ENCODE measurements around the gene TACC2. TPM values are rescaled to one million over a fixed set of nuclear protein-coding genes. Genes with fewer than 3 reads are reported as not detected.

TACC2 gene
- total and polyA plus RNA-seq, 7 donors = 44.0 to 439 (median 313) TPM

DNA sequence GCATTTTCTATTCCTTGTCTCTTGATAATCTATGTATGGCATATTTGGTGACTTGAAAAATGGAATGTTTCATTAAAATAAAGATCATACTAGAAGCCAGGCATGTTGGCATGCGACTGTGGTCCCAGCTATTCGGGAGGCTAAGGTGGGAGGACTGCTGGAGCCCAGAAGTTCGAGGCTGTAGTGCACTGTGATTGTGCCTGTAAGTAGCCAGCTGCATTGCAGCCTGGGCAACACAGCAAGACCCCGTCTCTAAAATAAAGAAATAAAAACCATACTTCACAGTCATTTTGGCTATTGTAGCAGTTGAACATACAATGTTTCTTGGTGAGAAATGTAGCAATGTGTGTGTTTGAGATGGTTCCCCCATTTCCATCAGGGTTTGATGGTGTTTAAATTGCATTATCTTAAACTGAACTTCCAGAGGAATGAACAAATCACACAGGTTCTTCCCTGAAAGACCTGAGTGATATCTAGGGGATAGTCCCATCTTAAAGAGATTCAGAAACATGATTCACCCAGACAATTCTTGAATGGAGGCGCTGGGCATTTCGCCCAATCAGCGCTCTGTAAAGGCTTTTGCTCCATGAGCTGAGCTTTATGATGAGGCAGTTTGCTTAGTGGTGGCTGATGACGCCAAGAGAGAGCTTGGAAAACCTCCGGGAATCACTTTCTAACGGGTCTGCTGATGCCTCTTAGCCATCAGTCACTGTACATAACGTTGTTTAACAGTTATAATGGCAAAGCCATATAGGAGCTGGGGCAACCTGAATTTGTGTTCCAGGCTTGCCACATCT lies 262.7 kb downstream of the TACC2 start:
- intact Hi-C loops (cut with DNase I) = no loop called here
- ATAC-seq (no peak), DNase-seq (no peak)
- H3K4me1 ChIP-seq = no peaks in the 10 kb centered on the region
- H3K9me3 ChIP-seq = no peaks in the 10 kb centered on the region
- no peaks in the 10 kb centered on the region for H3K27me3 ChIP-seq (ENCODE audit: insufficient read depth in 3 of 3, low read length in 2 of 3)
- H3K4me3 ChIP-seq = no peak overlapping the region
- peaks cover 3 to 97% of the 10 kb centered on the region in 2 donors for H3K36me3 ChIP-seq (ENCODE audit: insufficient read depth in 1 of 2, low read depth in 1 of 2)
- no peak overlapping the region for H3K27ac ChIP-seq
- 89 to 92% (median 90%) methylated on average over 11 of the region's 11 CpGs for whole genome bisulfite sequencing, 3 donors
- TF ChIP-seq, protein P1, sequence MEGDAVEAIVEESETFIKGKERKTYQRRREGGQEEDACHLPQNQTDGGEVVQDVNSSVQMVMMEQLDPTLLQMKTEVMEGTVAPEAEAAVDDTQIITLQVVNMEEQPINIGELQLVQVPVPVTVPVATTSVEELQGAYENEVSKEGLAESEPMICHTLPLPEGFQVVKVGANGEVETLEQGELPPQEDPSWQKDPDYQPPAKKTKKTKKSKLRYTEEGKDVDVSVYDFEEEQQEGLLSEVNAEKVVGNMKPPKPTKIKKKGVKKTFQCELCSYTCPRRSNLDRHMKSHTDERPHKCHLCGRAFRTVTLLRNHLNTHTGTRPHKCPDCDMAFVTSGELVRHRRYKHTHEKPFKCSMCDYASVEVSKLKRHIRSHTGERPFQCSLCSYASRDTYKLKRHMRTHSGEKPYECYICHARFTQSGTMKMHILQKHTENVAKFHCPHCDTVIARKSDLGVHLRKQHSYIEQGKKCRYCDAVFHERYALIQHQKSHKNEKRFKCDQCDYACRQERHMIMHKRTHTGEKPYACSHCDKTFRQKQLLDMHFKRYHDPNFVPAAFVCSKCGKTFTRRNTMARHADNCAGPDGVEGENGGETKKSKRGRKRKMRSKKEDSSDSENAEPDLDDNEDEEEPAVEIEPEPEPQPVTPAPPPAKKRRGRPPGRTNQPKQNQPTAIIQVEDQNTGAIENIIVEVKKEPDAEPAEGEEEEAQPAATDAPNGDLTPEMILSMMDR (IDR thresholded peaks at IDR 0.05) = no peak

DNA sequence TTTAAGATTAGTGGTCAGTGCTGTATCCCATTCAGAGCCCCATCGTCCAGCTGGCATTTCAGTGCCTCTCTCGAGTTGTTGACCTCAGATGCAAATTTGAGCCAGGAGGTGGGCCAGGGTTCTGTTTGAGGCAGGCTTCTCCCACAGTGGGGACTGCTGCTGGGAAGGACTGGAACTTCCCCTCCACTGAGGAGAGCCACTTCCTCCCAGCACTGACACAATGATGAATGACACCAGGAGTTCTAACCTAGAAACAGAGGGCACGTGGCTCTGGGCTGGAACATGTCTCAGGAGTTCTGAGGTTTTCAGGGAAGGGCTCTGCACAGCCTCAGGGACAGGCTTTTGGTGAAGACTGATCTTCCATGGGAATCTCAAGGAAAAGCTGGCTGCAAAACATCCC lies 263.8 kb downstream of the TACC2 start:
- peaks cover 3 to 95% of the 10 kb centered on the region in 2 donors for H3K36me3 ChIP-seq (ENCODE audit: insufficient read depth in 1 of 2, low read depth in 1 of 2)
- H3K27ac ChIP-seq = no peak overlapping the region
- TF ChIP-seq, protein P1 (IDR thresholded peaks at IDR 0.05) = no peak
- WGBS, 3 donors = 22 to 37% (median 24%) methylated on average over 3 of the region's 3 CpGs
- H3K4me3 ChIP-seq = no peak overlapping the region
- no peaks in the 10 kb centered on the region for H3K4me1 ChIP-seq
- intact Hi-C loops (cut with DNase I) = no loop called here
- ATAC-seq (peak; percentile 30 to 57 (median 46)), DNase-seq (no peak)
- no peaks in the 10 kb centered on the region for H3K27me3 ChIP-seq (ENCODE audit: insufficient read depth in 3 of 3, low read length in 2 of 3)
- H3K9me3 ChIP-seq = no peaks in the 10 kb centered on the region

DNA sequence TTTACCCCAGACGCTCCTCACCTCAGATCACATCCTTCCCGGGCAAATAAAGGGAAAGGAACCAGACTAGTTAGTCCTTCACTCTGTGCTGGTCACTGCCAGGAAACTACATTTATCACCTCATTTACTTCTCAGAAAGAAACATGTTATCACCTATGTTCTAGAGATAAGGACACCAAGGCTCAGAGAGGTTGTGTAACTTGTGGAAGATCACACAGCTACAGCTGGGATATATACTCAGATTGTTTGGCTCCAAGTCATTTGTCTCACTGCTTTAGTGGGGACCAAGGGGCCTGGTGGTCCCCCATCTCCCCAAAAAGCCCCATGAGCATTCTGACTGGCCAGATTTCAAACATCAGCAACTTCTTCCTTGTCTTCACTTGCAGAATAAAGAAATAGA lies 264.6 kb downstream of the TACC2 start:
- no peaks in the 10 kb centered on the region for H3K27me3 ChIP-seq (ENCODE audit: insufficient read depth in 3 of 3, low read length in 2 of 3)
- intact Hi-C loops (cut with DNase I) = no loop called here
- no peak for ATAC-seq
- H3K27ac ChIP-seq = no peak overlapping the region
- peaks cover 3 to 95% of the 10 kb centered on the region in 2 donors for H3K36me3 ChIP-seq (ENCODE audit: insufficient read depth in 1 of 2, low read depth in 1 of 2)
- no peak for DNase-seq
- WGBS, 3 donors = 91 to 100% (median 95%) methylated on average over 2 of the region's 2 CpGs
- no peaks in the 10 kb centered on the region for H3K4me1 ChIP-seq
- TF ChIP-seq, protein P1 (IDR thresholded peaks at IDR 0.05) = no peak
- no peak overlapping the region for H3K4me3 ChIP-seq
- no peaks in the 10 kb centered on the region for H3K9me3 ChIP-seq

DNA sequence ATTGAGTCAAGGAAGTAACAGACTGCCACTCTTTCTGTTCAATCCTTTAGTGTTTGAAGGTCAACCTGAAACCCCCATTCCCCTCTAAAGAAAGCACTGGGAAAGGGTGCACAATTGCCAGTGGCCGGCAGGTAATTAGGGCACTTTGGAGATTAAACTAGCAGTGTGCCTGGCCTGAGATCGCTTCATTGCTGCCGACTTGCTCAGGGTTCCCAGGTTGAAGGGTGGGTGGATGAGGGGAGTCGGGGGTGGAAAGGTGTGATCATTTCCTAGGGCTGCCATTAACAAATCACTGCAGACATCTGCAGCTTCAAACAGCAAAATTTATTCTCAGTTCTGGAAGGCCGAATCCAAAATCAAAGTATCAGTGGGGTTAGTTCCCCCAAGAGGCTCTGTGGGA lies 265.9 kb downstream of the TACC2 start:
- no peak for DNase-seq
- ATAC-seq = no peak
- intact Hi-C loops (cut with DNase I) = no loop called here
- peaks cover 3 to 92% of the 10 kb centered on the region in 2 donors for H3K36me3 ChIP-seq (ENCODE audit: insufficient read depth in 1 of 2, low read depth in 1 of 2)
- H3K4me3 ChIP-seq = no peak overlapping the region
- 83 to 88% (median 84%) methylated on average over 5 of the region's 5 CpGs for WGBS, 3 donors
- TF ChIP-seq, protein P1 (IDR thresholded peaks at IDR 0.05) = no peak
- no peaks in the 10 kb centered on the region for H3K4me1 ChIP-seq
- H3K27ac ChIP-seq = no peak overlapping the region
- H3K27me3 ChIP-seq (ENCODE audit: insufficient read depth in 3 of 3, low read length in 2 of 3) = no peaks in the 10 kb centered on the region
- H3K9me3 ChIP-seq = no peaks in the 10 kb centered on the region

Data from psoas muscle (tissue), 8 donors.